NCI-H2107 treated with DMSO at 0.1 percent for 48 hours (cell line): ENCODE data around the gene E2F1.

Source experiments
- DNase-seq: peaks from one replicate; lab custom pipeline; 2025; ENCODE audit not compliant: unreplicated experiment; lab: John Stamatoyannopoulos, UW

E2F1 gene

GRCh38 chr20:33672426-33673113 is 13.6 kb downstream of the E2F1 start:
- no peak for DNase-seq

GRCh38 chr20:33671573-33672288 is 14.5 kb downstream of the E2F1 start:
- no peak for DNase-seq

- no peak for DNase-seq
Measured at GRCh38 chr20:33670715-33671499, 15.3 kb downstream of the E2F1 start.

DNA sequence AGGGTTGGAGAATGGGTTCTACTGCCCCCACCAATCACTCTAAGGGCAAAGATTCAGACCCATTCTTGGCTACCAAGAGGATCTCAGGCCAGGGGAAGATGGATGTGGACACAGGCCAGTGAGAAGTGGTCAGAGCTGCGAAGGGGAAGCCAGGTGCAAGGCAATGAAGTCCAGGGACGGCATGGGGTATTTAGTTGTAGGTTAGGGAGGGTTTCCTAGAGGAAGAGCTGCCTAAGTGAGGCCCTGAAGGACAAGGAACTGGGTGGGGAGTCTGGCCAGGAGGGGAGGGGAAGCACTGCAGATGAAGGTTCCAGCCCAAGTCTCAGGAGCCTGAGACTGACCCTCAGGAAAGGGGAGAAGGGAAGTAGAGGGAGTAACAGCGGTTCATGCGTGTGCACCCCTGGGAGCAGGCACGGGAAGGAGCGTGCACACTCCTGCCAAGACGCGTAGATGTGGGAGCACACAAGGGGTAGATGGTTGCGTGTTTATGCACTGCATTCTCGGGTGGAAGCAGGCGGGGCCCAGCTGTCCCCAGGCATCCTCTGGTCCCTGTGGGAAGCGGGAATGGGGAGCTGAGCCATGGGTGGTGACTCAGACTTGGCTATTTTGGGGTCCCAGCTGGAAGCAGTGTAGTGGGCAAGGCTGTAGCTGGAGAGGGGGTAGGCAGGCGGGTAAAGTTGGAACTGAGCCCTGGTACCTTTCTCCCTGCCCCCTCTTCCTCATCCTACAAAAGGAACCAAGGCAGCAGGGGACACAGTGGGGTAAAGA is 16.1 kb downstream of the E2F1 start:
- DNase-seq: no peak

DNA sequence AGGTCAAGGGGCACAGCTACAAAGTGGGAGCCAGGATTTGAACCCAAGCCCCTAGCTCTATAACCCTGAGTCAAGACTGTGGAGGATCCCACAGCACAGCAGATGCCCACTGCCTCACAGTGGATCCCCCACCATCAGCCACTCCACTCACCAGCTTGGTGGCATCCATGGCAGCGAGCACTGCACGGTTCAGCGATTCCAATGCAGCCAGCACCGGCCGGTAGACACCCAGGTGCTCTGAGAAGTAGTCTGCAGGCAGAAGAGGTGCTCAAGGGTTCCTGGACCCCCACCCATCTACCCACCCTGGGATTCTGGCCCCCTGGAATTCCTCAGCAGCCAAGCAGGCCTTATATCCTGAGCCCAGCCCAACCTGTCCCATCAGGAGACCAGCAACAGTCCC is 17.0 kb downstream of the E2F1 start:
- DNase-seq: no peak

GRCh38 chr20:33668466-33669155 is 17.6 kb downstream of the E2F1 start:
- DNase-seq: no peak

DNA sequence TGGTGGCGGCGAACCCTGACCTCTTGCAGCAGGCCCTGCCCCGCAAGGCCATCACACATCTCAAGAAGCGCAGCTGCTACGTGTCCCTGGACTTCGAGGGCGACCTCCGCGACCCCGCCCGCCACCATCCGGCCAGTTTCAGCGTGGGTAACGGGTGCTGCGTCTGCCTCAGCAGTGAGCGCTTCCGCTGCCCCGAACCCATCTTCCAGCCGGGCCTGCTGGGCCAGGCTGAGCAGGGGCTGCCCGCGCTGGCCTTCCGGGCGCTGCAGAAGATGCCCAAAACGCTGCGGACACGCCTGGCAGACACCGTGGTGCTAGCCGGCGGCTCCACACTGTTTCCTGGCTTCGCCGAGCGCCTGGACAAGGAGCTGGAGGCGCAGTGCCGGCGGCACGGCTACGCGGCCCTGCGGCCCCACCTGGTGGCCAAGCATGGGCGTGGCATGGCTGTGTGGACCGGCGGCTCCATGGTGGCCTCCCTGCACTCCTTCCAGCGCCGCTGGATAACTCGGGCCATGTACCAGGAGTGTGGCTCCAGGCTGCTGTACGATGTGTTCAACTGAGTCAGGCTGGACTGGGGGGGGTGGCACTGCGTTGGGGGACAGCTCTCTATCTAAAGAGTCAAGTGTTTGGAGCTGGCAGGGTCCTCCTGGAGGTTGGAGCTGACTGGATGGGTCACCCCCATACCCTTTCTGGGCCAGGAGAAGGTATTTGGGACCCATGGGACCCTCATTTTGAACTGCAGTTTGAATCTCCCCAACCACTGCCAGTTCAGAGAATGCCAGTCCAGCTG is 18.3 kb downstream of the E2F1 start:
- no peak for DNase-seq

DNA sequence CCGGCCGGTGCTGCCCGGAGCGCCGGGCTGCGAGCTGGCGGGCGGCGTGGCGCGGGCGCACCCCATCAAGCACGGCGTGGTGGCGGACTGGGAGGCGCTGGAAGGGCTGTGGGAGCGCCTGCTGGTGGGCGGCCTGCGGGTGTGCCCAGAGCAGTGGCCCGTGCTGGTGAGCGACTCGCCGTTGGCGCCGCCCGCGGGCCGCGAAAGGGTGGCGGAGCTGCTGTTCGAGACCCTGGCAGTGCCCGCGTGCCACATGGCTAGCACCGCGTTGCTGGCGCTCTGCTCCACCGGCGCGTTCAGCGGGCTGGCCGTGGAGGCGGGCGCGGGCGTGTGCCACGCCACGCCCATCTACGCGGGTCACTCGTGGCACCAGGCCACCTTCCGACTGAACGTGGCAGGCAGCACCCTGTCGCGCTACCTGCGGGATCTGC is 18.9 kb downstream of the E2F1 start:
- DNase-seq: no peak

DNA sequence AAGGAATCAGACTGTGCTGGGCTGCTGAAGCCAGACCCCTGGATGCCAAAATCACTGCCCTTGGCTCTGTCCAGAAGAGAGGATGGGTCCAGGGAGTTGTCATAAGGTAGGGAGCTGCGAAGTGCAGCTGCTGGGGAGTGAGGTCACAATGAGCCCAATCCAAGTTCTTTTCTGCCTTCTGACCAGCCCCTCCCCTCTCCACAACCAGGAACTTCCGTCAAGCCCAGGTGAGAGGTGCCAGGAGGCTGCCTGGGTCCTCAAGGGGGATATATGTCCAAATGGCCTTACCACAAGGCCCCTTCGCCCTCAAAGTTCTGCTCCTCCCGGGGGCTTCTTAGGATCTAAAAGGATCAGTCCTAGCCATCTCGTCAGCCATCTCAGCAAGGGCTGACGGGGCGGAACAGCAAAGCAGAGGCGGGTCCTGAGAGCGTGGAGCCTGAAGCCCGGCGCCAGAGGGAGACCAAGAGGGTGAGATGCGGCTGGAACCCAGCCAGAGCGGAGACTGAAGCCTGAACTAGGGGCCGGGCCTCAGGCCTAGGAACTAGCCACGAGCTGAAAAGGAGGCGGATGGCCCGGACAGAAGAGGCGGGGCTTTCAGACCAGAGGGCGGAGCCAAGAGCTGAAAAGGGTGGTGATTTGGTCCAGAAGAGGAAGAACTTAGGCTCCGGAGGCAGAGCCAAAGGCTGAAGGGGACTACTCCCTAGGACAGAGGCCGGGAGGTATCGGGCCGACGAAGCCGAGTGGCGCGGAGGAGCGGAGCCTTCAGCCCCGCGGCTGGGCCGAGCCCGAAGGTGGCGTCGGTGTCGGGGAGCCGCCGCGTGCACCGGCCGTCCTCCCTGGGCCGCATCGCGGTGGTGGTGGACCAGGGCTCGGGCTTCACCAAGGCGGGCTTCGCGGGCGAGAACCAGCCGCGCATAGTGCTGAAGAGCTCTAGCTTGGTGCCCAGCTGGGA is 19.6 kb downstream of the E2F1 start, which contains the start of gene ACTL10:
Gene ACTL10 (plus strand): TSS at position 651 of the 952 bp plus-strand sequence. CDS start 555 bp downstream, outside the sequence.
- peak; percentile 85 for DNase-seq

DNA sequence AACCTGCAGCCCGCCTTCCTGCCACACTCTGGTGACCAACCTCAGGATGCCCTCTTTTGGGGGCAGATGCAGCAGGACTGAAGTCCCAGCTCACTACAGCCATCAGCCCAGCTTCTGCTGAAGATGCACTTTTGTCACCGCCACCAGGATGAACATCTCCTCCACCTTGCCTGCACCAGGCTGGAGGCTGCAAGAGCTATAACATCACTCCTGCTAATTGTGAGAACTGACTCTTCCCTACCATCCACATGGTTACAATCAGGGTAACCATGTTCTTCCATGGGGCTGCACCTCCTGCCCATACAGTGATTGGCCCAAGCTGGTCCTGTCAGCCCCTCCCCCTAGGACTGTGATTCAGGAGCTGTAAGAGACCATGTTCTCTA is 21.4 kb downstream of the E2F1 start:
- no peak for DNase-seq

GRCh38 chr20:33664085-33664761 is 22.0 kb downstream of the E2F1 start:
- DNase-seq: no peak

GRCh38 chr20:33663161-33664084 is 22.8 kb downstream of the E2F1 start:
- no peak for DNase-seq

DNA sequence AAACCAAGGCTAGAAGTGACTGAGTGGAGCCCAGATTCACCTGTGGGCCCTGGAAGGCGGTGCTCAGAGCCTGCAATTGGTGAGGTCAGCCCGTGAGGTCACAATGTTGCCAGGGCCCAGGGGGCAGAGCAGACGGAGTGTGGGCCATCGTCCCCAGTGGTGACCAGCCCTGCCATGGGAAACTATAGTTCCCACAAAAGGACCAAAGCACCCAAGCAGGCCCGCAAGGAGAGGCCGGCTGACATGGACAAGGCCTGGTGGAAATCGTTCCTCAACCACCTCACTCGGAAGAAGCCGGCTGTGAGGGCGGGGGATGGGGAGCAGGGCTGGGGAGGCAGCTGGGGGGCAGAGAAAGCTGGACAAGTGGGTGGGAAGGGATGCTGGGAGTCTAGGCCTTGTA is 24.0 kb downstream of the E2F1 start, which contains the start of gene C20orf144:
Gene C20orf144 (plus strand): TSS at position 156 of the 400 bp plus-strand sequence. CDS start 19 bp downstream, at position 175.
- no peak for DNase-seq

DNA sequence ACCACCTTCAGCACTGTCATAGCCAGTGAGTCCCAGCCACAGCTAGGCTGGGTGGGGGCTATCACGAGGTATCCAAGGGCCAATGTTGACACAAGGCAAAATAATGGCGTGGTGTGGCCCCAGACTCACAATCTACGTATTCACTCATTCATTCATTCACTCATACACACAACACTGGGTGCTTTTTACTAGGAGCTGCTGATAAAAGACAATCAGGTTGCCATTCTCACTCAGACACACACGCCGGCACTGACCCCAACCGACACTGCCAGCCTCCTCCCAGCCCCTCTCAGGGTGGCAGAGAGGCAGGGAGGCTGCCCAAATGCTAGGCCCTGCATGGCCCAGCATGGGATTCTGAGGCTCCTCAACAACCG is 25.5 kb downstream of the E2F1 start:
- no peak for DNase-seq

- DNase-seq: no peak
Measured at GRCh38 chr20:33660035-33660684, 26.0 kb downstream of the E2F1 start.

GRCh38 chr20:33659341-33660034 is 26.7 kb downstream of the E2F1 start:
- DNase-seq: no peak
